NCI-H2107 treated with DMSO at 0.1 percent for 48 hours (cell line): ENCODE results near the gene BACH2.
"Not testable (repeated sequence)": the region's sequence is repeated elsewhere in the genome, so short reads cannot be mapped to it uniquely, and the experiment has no call there.

Experiments used
- DNase-seq: peaks from one replicate; lab custom pipeline; 2025; ENCODE audit not compliant: unreplicated experiment; lab: John Stamatoyannopoulos, UW

Gene BACH2

DNA sequence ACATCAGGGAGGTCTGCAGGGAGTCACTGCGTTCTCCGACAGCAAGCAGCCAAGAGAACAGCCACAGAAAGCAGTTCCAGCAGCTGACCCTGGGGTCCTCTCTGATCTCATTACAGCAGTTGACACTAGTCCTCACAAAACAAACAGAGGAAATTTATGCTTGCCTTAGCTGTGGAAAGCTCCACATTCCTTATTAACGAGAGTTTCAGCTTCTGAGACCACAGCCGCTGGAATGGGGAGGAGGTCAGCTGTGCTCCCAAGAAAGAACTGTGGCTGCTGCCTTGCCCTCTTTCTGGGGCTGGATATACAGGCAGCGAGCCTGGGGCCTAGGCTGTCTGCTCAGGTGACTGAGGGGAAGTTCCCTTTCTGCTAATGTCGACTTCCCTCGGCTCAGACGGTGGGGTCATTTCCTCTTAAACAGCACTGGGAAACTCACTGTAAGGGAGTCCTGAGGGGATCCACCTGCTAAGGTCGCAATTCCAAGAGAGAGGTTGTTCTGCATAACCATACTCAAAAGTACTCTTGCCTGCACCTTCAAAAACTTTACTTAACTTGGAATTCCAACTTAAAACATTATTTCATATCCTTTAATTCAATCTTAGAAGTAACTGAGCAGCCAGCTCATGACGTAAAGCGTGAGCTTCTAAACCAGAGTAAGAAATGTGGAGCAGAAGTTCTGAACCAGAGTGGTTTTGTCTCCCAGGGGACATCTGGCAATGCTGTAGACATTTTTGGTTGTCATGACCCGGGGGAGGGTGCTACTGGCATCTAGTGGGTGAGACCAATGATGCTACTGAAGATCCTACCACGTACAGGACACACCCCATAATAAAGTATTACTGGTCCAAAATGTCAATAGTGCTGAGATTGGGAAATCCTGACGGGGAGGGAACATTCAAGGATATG, 80.3 kb downstream of the BACH2 start:
- DNase-seq = no peak

DNA sequence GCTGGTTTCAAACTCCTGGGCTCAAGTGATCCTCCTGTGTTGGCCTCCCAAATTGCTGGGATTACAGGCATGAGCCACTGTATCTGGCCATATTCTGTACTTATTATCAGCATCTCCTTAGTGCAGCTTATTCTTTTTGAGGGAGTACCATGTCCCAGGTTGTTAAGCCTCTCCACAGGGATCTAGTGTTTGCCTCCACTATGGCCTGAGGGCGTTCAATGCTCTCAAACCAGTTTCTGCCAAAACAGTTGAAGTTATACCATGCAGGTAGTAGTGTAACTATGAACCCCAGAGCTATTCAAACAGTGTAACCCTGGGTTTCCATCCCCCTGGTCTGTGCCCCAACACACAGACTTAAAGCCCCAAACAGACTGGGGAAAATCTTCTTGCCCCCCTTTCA, 81.7 kb downstream of the BACH2 start:
- no peak for DNase-seq

DNA sequence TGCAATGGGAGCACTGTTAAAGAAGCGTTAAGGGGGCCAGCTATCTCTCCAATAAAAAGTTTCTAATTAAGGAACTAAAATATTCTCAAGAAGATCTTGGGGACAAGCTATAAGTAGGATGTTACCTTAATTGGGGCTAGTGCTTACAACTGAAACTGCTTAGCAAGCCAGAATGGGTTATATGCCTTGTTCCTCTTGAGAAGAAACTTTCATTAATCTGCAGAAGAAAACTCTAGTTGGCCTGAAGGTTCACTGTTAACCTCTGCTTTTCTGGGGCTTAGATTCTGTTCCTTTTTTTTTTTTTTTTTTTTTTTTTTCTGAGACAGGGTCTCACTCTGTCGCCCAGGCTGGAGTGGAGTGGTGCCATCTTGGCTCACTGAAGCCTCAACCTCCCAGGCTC, 82.2 kb downstream of the BACH2 start:
- no peak for DNase-seq

DNA sequence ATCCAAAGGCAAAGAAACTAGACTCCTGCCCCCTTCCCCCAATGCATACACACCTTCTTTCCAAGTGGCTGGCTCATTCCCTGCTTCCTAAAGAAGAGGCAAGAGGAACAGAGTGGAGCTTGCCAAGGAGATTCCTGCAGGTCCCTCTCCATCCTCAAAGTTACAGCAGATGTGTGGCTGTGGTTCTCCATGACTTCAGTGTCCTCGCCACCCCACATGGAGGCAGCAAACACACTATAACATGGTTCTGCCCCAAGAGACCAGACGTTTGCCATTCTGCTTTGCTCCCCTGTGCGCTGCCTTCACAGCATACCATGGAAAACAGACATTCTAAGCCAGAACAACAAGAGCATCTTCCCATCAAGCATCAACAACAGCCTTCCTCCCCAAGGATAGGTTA, 84.4 kb downstream of the BACH2 start:
- no peak for DNase-seq

DNA sequence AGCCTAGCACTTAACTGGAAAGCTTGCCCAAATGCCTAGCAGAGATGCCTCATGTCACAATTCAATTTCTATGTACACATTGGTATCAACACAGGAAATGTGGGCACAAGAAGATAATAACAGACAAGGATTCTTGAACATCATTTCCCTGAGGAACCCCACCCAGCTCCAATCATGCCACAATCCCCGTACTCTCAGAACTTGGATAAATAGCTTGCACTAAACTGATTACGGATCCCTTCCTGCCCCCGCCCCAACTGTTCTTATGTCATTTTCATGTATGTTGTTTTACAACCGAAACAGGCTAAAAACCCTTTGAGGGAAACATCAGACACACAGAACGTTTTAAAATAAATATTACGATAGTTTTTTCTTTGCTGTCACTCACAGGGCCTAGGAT, 87.1 kb downstream of the BACH2 start:
- DNase-seq = no peak

DNA sequence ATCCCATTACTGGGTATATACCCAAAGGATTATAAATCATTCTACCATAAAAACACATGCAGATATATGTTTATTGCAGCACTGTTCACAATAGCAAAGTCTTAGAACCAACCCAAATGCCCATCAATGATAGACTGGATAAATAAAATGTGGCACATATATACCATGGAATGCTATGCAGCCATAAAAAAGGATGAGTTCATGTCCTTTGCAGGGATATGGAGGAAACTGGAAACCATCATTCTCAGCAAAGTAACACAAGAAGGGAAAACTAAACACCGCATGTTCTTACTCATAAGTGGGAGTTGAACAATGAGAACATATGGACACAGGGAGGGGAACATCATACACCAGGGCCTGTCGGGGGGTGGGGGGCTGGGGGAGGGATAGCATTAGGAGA, 88.0 kb downstream of the BACH2 start:
- not testable (repeated sequence) for DNase-seq

DNA sequence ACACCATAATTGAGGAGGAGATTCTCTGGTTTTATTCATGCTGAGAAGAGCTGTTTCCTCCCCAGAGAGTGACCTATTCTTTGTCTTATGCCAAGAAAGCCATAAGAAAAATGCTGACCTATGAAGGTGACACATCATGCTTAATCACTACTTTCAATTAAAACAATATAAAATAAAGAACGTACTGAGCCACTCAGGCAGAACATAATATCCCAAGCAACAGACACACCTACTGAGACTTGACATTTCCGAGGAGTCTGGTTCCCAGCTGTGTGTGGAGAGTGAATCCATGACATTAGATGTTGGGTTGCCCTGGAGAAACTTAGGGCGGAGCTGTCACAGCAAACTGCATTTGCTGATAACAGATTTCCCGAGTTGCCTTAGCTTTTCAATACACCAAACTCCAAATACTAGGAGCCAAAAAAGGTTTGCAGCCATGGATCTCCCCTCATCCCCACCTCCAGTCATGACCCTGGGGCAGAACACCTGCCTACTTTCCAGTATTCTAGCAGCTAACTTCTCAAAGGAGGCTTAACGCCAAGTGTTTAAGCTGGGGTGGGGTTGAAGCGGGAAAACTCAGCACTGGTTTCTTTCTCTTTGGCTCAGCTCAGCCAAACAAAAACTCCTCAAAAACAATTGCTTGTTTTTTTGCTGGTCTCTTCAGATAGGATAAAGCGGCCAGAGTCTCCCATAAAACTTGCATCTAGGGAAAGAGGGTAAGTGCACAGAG, 92.2 kb downstream of the BACH2 start:
- DNase-seq = no peak

DNA sequence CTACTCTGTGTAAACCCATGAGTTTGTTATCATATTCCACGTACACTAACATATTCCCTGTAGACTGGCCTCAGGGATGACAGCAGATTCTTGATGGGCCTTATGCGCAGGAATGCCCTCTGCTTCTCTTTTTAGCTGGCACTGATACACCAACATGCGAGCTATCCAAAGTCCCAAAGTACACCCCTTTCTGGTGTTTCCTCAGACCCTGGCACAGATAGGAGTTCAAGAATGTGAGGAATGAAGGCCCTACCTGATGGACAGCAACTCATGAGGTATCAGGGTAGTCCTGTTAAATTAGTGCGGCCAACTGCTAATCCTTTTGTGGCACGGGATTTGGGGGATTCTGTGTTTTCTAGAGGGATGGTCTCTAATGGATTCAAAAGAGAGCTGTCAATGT, 93.0 kb downstream of the BACH2 start:
- no peak for DNase-seq

DNA sequence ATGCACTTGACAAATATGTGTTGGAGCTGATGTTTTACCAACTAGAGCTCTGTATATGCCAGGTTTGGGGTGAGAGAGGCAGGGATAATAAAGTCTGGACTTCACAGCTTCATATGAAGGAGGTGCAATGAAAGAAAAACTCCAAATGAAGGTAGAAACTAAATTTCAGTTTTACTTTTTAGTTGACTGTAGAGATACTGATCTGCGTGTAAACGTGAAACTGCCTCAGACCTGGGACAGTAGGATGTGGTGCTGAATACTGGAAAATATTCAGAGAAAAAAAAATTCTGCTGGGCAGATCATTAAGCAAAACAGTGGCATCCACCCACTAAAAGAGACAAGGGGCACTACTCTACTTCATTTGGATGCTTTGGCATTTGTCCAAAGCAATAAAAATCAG, 94.5 kb downstream of the BACH2 start:
- DNase-seq = no peak

DNA sequence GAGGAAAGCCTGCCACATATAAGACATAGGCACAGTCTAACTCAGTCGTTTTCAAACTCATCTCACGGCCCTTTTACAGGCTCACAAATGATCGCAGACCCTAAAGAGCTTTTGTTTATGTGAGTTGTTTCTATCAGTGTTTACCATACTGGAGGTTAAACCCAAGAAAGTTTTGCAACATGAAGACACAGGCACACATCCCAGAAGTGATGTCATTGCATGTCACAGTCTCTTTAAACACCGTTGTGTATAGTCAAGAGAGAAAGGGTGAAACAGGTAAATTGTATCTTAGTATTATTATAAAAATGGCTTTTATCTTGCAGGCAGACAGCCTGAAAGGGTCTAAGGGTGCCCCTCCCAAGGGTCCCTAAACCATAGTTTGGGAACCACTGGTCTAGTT, 96.7 kb downstream of the BACH2 start:
- DNase-seq = no peak

DNA sequence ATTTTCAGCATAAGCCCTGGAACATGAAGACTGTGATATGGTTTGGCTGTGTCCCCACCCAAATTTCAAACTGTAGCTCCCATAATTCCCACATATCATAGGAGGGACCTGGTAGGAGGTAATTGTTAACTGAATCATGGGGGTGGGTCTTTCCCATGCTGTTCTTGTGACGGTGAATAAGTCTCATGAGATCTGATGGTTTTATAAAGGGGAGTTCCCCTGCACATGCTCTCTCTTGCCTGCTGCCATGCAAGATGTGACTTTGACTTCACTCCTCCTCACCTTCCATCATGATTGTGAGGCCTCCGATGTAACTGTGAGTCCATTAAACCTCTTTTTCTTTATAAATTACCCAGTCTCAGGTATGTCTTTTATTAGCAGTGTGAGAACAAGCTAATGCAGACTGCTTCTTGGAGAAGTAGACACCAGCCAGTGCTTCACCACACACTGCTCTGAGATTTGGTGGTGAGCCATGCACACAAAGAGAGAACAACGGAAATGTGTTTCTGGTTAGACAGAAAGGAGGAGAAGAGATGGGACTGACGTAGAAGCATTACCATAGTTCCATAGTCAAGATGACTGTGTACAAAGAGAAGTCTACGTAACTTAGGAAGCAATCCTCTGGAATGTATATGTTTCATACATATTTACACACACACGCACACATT, 97.8 kb downstream of the BACH2 start:
- no peak for DNase-seq

DNA sequence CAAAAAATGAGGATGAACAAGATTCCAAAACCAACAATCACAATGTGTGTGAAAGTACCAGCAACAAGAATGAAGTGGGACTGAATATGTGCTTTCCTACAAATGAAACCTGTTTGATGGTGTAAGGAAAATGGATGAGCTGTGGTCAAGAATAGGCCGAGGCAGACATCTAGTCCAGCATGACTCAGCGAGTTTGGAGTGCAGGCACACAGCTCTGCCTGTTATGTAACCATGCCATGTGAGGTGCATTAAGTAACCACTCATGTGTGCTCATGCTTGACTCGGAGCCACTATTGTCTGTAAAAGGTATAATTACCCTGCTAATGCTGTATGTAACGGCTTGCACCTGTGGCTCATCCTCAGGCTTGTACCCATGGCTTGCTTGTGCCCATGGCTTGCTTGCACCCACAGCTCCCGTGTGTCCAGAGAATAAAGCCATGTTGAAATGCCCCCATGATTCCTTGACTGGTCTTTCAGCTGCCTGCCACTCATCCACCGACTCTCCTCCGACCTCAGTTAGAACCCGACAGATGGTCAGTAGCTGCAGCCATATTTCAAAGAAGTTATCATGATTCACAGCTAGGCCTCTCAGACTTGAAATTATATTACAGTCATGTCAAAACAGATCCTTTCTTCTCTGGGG, 98.7 kb downstream of the BACH2 start:
- DNase-seq = no peak

DNA sequence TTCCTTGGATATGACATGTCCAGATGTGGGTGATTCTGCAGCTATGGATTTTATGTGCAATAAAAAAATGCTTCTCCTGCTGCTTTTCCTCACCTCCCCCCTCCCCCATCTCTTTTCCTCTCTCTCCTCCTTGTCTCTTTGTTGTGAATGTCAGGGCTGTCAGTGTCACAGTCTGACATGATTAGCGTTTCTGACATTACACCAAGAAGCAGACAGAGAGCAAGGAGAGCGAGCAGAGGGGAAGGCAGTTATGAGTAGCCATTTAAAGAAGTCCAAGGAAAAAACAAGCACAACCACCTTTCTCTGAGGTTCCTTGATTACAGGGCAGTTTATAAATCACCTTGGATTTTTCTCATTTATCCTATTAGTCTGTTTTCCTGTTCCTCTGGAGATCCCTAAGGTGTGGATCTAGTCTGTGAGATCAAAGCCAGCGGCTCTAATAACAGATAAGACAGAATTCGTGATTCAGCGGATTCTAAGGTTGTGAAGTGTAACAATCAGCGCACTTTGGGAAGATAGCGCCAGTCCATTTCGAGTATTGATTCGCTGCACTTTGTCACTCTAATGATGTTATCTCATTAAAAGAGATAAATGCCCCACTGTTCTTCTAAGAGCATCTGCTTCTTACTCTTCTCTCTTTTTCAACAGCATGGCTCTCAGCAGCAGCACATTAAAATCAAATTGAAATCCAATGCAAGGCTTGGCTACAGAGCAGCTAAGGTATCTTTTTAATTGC, 101.4 kb downstream of the BACH2 start:
- DNase-seq = no peak

DNA sequence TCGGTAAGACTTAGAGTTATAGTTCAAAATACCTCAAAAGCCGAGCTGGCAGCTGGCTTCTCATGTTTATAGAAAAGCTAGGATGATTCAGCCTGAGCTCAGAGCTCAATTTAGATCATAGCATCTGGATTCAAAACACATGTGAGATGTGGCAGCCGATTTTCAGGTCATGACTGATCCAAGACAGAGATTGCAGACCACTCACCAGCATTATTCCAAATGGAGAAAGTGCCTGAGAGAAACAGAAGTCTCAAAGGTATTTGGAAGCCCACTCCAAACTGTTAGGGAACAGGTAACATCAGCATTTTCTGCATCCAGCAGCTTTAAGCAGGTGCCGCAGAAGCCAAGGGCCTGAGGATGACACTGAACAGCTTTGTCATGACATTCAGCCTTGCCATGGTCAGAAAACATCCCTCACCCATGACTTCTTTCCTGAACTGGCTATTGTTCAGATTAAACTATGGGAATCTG, 102.2 kb downstream of the BACH2 start:
- no peak for DNase-seq

DNA sequence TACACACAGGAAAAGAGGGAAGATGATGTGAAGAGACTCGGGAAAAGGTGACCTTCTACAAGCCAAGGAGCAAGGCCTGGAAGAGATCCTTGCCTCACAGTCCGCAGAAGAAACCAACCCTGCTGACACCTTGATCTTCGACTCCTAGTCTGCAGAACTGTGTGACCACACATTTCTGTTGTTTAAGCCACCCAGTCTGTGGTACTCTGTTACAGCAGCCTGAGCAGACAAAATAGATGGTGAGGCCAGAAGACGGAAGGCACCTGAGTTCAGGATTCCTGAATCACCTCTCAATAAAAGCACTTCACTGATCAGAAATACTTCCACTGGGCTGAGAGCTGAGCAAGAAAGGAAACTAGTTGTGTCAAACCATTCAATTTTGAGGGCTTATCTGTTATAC, 103.3 kb downstream of the BACH2 start:
- no peak for DNase-seq

DNA sequence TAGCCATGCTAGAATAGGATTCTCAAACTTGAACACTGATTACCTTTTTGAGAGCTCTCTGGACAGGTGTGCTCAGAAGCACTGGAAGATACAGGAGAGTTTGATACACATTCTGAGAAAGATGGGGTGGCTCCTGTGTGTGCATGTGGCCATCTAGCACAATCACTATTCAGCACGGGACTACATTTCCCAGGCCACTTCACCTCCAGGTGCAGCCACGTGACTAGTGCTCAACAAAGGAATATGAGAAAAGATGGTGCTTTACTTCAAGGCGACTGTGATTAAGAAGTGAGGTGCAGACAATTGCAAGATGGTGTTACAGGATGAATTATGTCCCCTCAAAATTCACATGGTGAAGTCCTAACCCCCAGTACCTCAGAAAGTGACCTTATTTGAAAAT, 103.8 kb downstream of the BACH2 start:
- DNase-seq = no peak

DNA sequence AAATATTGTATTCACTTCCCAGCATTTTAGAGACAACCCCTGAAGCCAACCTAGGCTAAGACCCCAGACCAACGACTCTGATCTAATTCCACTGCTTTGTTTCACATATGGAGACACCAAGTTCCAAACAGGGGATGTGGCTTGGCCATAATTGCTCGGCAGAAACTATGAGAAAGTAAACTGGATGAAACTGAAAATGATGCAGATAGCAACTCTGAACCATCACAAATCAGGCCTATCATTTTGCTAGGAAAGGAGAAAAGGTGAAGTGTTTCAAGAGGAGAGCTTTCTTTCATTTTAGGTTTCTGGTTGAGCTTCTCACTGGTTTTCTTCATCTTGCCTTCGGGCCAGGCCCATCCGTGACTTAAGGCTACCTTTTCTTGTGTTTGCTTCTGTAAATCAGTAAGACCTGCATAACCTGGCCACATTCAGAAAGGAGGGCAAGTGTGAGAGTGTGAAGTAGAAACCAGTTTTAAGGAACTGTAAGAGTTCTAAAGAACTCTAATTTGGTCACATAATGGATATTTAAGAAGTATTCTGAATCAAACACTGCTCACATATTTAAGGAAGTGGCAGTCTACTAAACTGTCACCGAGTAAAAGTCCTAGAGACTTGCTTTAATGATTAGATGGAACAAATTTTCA, 105.8 kb downstream of the BACH2 start:
- no peak for DNase-seq

DNA sequence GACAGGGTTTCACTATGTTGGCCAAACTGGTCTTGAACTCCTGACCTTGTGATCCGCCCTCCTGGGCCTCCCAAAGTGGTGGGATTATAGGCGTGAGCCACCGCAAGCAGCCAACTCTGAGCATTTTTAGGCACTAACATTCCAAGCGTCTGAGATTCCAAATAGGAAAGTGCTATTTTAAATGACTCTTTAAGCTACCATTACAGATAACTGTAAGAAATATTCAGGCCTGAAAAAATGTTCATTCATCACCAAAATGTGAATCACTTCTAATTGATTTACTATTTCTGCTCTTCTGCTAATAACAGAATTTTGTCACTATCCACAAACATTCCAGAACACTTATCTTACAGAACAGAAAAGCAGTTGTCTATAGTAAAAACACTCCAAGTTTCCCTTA, 106.5 kb downstream of the BACH2 start:
- DNase-seq = no peak

DNA sequence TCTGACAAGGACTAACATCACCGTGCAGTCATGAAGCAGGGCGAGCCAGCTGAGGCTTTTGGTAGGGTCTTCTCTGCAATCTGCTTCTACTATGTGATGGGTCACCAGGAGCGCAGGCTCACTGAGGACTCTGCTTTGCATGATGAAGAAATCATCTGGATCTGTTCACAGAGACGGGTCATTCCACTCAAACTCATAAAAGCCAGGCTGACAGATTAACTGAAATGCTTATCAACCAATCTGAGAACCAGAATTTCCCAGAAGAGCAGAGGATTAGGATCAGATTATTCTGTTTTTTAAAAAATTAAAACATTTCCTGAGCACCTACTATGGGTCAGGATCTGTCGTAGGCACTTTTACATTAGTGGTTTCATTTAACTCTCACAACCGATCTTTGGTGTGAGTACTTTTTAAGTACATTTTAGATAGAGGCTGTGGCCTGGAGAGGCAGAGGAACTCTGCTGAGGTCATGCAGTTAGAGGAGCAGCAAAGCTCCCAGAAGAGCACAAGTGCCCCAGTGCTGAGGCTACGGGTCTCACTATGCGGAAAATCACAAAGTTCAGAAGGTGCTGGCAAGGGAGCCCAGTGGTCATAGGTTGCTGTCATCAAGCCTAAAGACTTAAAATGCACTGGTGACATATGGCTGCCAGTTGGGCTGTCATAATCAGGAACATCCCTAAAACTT, 109.1 kb downstream of the BACH2 start:
- no peak for DNase-seq
